D341Med (cell line): ENCODE measurements around the gene HYOU1.
"Not testable (repeated sequence)": the region's sequence is repeated elsewhere in the genome, so short reads cannot be mapped to it uniquely, and the experiment has no call there.

ENCODE experiments used
- DNase-seq: peaks from one replicate; pipeline ENCODE4 v3.0.0; 2012; ENCODE audit warnings: low spot score

Gene HYOU1

DNA sequence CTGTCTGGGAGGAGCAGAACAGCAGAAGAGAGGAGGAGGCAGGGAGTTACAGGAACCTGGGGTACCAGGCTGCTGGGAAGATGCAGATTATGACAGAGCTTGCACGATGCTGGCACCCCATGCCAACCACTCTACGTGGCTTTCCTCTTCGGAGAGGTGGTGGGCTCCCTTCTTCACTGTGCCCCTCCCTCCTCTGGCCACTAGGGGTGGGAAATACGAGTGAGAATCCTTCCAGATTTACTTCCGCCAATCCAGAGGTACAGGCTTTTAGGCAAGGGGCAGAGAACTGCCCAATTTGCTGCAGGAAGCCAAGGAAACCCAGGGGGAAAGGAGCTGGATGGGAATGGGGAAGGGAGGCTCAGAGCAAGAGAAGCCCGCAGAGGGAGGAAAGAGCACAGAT is 12.3 kb downstream of the HYOU1 start:
- no peak for DNase-seq

GRCh38 chr11:119042927-119043326 is 14.1 kb downstream of the HYOU1 start:
- no peak for DNase-seq

GRCh38 chr11:119041821-119042514 is 15.0 kb downstream of the HYOU1 start:
- DNase-seq, result no peak

GRCh38 chr11:119039471-119039870 is 17.5 kb downstream of the HYOU1 start:
- DNase-seq, result not testable (repeated sequence)

DNA sequence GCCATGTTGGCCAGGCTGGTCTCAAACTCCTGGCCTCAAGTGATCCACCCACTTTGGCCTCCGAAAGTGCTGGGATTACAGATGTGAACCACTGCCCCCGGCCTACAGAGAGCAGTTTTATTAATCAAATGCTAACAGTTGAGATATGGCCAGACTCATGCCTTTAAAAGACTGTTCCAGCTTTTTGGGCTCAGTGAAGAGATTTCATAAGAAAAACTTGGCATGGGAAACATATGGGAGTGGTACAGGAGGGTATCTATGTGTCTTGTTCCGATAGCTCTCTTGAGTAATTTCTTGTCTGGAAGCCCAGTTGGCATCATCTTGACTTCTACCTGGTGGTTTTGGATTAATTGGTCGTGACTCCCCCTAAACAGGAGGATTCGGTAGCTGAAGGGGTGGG is 18.1 kb downstream of the HYOU1 start:
- no peak for DNase-seq

- no peak for DNase-seq
Observed at GRCh38 chr11:119034813-119035212, 22.2 kb downstream of the HYOU1 start.

- DNase-seq, result not testable (repeated sequence)
Observed at GRCh38 chr11:119033421-119033820, 23.6 kb downstream of the HYOU1 start.

DNA sequence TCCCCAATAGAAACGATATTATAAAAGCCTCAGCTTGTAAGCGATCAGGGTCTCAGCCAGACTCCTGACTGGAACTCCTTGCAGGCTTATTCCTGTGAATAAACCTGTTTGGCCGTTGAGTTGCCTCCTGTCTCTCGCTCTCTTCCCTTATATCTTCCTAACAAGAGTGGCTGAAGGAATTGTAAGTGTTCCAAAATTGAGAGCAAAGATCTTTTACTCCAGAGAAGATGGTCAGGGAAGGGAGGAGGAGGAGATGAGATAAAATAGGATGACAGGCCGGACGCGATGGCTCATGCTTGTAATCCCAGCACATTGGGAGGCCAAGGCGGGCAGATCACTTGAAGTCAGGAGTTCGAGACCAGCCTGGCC is 25.1 kb downstream of the HYOU1 start:
- DNase-seq, result no peak

DNA sequence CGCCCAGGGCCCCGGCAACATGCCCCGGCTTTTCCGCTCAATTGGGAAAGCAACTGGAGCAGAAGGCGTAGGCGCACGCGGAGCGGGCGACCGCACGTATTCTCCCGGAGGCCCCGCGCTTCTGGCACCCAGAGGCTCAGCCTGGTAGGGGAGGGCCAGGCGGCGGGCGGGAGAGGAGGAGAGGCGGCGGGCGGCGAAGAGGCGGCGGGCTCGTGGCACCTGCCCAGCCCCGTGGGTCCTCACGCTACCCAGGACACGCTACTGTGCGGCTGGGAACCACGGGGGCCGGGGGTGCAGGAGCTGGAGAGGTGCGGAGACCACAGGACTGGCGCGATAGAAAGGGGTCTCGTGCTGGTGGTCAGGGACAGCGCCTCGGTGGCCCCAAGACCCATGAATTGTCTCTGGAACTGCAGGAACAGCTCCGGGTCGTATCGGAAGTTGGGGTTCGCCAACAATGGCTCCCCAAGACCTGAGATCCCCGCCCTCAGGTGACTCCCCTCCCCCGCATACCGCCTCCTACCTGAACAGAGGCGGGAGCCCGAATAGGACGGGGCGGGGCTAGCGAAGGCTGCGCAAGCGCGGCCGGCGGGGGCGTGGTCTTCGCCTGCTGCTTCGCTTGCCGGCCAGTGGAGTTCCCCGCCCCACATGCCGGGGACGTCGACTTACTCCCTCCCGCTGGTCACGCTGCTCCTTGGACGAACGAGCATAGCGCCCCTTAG is 26.5 kb downstream of the HYOU1 start, which contains the start of gene SLC37A4:
Gene SLC37A4, minus strand, starts transcription at position 549 of the 719 bp plus-strand sequence.
- peak; percentile 97 for DNase-seq

- no peak for DNase-seq
Observed at GRCh38 chr11:119030029-119030328, 27.0 kb downstream of the HYOU1 start.

GRCh38 chr11:119029340-119030028 is 27.5 kb downstream of the HYOU1 start:
- peak; percentile 42 for DNase-seq

DNA sequence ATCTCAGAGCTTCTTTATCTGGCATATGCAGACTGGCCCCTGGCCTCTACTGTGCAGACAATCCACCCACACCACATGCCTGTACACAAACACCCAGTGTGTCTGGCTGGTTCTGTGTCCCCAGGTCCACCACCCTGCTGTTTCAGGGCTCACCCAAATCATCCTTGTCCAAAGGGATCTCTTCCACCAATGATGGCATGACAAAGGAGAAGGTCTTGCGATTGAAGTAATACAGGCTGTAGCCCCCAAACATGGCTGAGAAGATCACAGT is 28.0 kb downstream of the HYOU1 start:
- no peak for DNase-seq

- no peak for DNase-seq
Observed at GRCh38 chr11:119028346-119029068, 28.5 kb downstream of the HYOU1 start.

- DNase-seq, result no peak
Observed at GRCh38 chr11:119027561-119028345, 29.3 kb downstream of the HYOU1 start.

GRCh38 chr11:119026970-119027369 is 30.0 kb downstream of the HYOU1 start:
- DNase-seq, result no peak

DNA sequence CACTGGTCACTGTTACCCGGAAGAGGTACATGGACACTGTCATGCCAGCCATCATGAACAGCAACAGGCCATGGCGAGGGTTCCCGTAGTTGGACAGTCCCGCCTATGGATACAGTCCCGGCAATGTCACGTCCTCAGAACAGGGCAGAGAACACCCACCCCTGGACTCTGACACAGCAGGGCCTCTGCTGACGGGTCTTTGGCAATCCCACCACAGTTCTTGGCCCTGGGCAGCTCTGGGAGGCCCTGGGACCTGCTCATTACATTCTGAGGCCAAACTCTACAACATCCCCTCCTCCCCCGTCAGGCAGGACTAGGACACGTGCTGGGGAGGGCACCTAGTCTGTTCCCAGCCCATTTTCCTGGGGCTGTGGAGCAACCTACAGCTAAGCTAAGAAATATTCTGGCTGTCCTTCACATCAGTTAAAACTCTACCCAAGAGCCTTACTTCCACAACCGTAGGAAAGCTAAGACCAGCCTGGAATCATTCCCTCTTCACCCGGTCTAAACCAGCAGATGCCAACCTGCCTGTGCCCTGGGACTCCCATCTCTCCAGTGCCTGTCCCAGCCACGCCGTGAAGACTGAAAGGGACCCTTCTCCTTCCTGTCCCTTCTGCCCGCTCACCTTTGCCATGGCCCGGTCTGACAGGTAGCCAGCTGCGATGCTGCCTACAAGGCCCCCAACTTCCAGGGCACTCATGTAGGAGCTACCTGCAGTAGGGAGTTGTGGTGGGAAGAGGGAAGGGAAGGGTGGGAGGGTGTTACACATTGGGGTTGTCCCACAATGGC is 30.8 kb downstream of the HYOU1 start:
- DNase-seq, result no peak

- DNase-seq, result no peak
Observed at GRCh38 chr11:119025541-119025940, 31.5 kb downstream of the HYOU1 start.

GRCh38 chr11:119025099-119025473 is 31.9 kb downstream of the HYOU1 start:
- DNase-seq, result no peak

GRCh38 chr11:119024430-119025098 is 32.4 kb downstream of the HYOU1 start:
- no peak for DNase-seq

GRCh38 chr11:119023741-119024140 is 33.3 kb downstream of the HYOU1 start:
- no peak for DNase-seq

- DNase-seq, result no peak
Observed at GRCh38 chr11:119021631-119022030, 35.4 kb downstream of the HYOU1 start.
